ENCODE results near the gene PTPN5.

DNA sequence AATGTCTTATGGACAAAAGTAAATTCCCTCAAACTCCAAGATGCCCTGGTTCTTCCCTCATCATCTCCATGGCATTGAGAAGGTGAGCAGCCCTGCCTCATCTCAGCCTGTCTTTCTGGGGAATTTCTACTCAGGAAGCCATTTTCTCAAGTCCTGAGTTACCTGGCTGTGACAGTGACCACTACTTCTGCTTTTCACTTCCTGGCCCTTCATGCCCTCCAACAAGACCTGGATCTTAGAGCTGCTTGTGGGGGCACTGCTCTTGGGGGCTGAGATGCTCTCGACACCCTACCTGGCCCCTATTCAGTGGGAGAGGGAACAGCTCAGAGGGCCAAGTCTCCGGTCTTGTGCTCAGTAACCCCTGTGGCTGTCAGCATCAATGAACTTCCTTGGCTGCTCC is 60.2 kb downstream of the PTPN5 start:
- TF ChIP-seq SUZ12 (IDR thresholded peaks at IDR 0.05; ENCODE audit: extremely low read depth, insufficient read depth, insufficient read length) (no peak), ZNF274 (IDR thresholded peaks at IDR 0.05; ENCODE audit: low read depth, low read length) (no peak)

All from NT2/D1 (cell line).